Measurements from ENCODE around the gene DMD.

DMD gene

DNA sequence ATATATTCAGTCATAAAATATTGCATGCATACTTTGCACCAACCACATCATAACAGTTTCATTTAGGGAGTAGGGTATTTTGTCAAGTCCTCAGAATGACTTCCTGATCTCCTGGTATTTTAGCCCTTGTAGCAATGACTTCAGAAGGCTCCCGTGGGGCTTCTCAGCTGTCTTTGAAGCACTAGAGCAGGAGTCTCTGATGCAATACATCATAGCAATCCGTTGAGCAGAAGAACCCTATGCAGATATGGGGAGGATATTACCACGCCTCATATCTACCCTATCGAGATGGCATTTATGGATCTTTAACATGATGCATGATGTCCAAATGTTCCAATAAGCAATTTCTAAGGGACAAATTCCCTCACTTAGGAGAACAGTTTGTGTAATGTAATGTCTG, 1765.8 kb downstream of the DMD start:
- Histone ChIP-seq H3K9me3 (ENCODE audit: low read depth, low read length) (no peaks in the 10 kb centered on the region), H3K36me3 (ENCODE audit: insufficient read depth, low read length) (no peaks in the 10 kb centered on the region), H3K9ac (ENCODE audit: insufficient read length) (no peak overlapping the region), H3K27ac (no peak overlapping the region), H3K4me3 (no peak overlapping the region)
- TF ChIP-seq FOXP2 (optimal IDR thresholded peaks at IDR 0.05; ENCODE audit: control extremely low read depth, extremely low read length, insufficient read depth) (no peak), EZH2 (IDR thresholded peaks at IDR 0.05) (no peak), POLR2AphosphoS5 (IDR thresholded peaks at IDR 0.05; ENCODE audit: borderline replicate concordance, low read depth, low read length) (no peak)
- no peak for DNase-seq (ENCODE audit: low read depth, low spot score)

DNA sequence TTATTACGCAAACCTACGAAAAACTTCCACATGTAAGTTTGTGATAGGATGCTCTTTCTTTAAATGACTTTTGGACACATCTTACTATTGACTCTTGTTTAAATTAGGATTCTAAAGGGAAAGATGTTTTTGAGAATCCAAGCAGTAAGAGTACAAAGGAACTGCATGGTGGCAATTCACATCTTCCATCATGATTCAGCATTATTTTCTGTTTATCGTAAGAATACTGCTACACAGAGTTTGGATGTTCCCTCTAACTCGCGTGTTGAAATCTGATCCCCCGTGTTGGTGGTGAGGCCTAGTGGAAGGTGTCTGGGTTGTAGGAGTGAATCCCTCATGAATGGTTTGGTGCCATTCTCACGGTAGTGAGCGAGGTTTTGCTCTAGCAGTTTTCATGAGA, 1767.7 kb downstream of the DMD start:
- Histone ChIP-seq H3K36me3 (ENCODE audit: insufficient read depth, low read length) (no peaks in the 10 kb centered on the region), H3K9ac (ENCODE audit: insufficient read length) (no peak overlapping the region), H3K27ac (no peak overlapping the region), H3K4me3 (no peak overlapping the region), H3K9me3 (ENCODE audit: low read depth, low read length) (no peaks in the 10 kb centered on the region)
- TF ChIP-seq EZH2 (IDR thresholded peaks at IDR 0.05) (no peak), POLR2AphosphoS5 (IDR thresholded peaks at IDR 0.05; ENCODE audit: borderline replicate concordance, low read depth, low read length) (no peak), FOXP2 (optimal IDR thresholded peaks at IDR 0.05; ENCODE audit: control extremely low read depth, extremely low read length, insufficient read depth) (no peak)
- no peak for DNase-seq (ENCODE audit: low read depth, low spot score)

- Histone ChIP-seq H3K9ac (ENCODE audit: insufficient read length) (no peak overlapping the region), H3K36me3 (ENCODE audit: insufficient read depth, low read length) (no peaks in the 10 kb centered on the region), H3K4me3 (no peak overlapping the region), H3K9me3 (ENCODE audit: low read depth, low read length) (no peaks in the 10 kb centered on the region), H3K27ac (no peak overlapping the region)
- no peak for DNase-seq (ENCODE audit: low read depth, low spot score)
- TF ChIP-seq POLR2AphosphoS5 (IDR thresholded peaks at IDR 0.05; ENCODE audit: borderline replicate concordance, low read depth, low read length) (no peak), EZH2 (IDR thresholded peaks at IDR 0.05) (no peak), FOXP2 (optimal IDR thresholded peaks at IDR 0.05; ENCODE audit: control extremely low read depth, extremely low read length, insufficient read depth) (no peak)
These were observed 1770.8 kb downstream of the DMD start for GRCh38 chrX:31440546-31440945.

GRCh38 chrX:31436424-31436823, 1774.9 kb downstream of the DMD start:
- no peak overlapping the region for H3K4me3 ChIP-seq
- H3K9ac ChIP-seq (ENCODE audit: insufficient read length): no peak overlapping the region
- no peak overlapping the region for H3K27ac ChIP-seq
- no peak for DNase-seq (ENCODE audit: low read depth, low spot score)
- no peaks in the 10 kb centered on the region for H3K9me3 ChIP-seq (ENCODE audit: low read depth, low read length)
- TF ChIP-seq POLR2AphosphoS5 (IDR thresholded peaks at IDR 0.05; ENCODE audit: borderline replicate concordance, low read depth, low read length): no peak
- TF ChIP-seq FOXP2 (optimal IDR thresholded peaks at IDR 0.05; ENCODE audit: control extremely low read depth, extremely low read length, insufficient read depth): no peak
- no peak for TF ChIP-seq EZH2 (IDR thresholded peaks at IDR 0.05)
- H3K36me3 ChIP-seq (ENCODE audit: insufficient read depth, low read length): no peaks in the 10 kb centered on the region

DNA sequence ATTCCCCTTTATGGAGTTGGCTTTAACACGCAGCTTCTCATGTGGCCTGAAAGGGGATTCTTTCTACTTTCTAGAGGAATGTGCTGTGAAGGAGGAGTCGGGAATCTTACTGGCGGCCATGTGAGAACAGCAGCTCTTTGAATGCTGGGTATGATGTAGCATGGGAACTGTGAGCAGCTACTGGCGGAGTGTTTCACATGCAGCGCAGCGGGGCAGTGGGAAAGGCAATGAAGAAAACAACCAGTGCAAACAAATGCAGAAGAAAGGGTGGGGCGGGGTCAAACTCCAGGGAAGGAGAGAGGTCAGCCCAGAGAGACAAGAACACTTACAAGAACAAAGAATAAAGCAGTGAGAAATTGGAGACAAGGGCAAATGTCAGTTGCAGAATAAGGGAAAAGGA, 1775.8 kb downstream of the DMD start:
- DNase-seq (ENCODE audit: low read depth, low spot score): no peak
- Histone ChIP-seq H3K36me3 (ENCODE audit: insufficient read depth, low read length) (no peaks in the 10 kb centered on the region), H3K9me3 (ENCODE audit: low read depth, low read length) (no peaks in the 10 kb centered on the region), H3K9ac (ENCODE audit: insufficient read length) (no peak overlapping the region), H3K27ac (no peak overlapping the region), H3K4me3 (no peak overlapping the region)
- TF ChIP-seq EZH2 (IDR thresholded peaks at IDR 0.05) (no peak), POLR2AphosphoS5 (IDR thresholded peaks at IDR 0.05; ENCODE audit: borderline replicate concordance, low read depth, low read length) (no peak), FOXP2 (optimal IDR thresholded peaks at IDR 0.05; ENCODE audit: control extremely low read depth, extremely low read length, insufficient read depth) (no peak)

DNA sequence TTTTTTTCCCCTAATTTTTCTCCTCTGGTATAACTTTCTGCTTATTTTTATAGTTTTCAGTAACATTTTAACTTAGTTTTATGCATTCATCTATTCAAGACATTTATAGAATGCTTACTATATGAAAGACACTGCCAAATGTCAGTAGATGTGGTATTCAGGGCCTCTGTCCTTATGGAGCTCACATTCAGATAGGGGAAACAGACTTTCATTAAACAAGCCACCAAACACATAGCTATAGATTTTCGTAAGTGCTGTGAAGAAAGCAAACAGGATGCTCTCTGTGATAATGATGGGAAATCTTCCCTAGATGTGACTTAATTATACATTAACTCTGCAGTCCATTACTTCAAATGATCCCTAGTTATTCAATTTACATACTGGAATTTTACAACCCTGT, 1777.5 kb downstream of the DMD start:
- no peak overlapping the region for H3K27ac ChIP-seq
- DNase-seq (ENCODE audit: low read depth, low spot score): no peak
- H3K9me3 ChIP-seq (ENCODE audit: low read depth, low read length): no peaks in the 10 kb centered on the region
- no peak overlapping the region for H3K9ac ChIP-seq (ENCODE audit: insufficient read length)
- no peaks in the 10 kb centered on the region for H3K36me3 ChIP-seq (ENCODE audit: insufficient read depth, low read length)
- H3K4me3 ChIP-seq: no peak overlapping the region
- TF ChIP-seq FOXP2 (optimal IDR thresholded peaks at IDR 0.05; ENCODE audit: control extremely low read depth, extremely low read length, insufficient read depth) (no peak), EZH2 (IDR thresholded peaks at IDR 0.05) (no peak), POLR2AphosphoS5 (IDR thresholded peaks at IDR 0.05; ENCODE audit: borderline replicate concordance, low read depth, low read length) (no peak)

GRCh38 chrX:31429915-31430314, 1781.4 kb downstream of the DMD start:
- Histone ChIP-seq H3K9ac (ENCODE audit: insufficient read length) (no peak overlapping the region), H3K27ac (no peak overlapping the region), H3K4me3 (no peak overlapping the region), H3K9me3 (ENCODE audit: low read depth, low read length) (no peaks in the 10 kb centered on the region), H3K36me3 (ENCODE audit: insufficient read depth, low read length) (no peaks in the 10 kb centered on the region)
- DNase-seq (ENCODE audit: low read depth, low spot score): no peak
- no peak for TF ChIP-seq EZH2 (IDR thresholded peaks at IDR 0.05)
- no peak for TF ChIP-seq POLR2AphosphoS5 (IDR thresholded peaks at IDR 0.05; ENCODE audit: borderline replicate concordance, low read depth, low read length)
- no peak for TF ChIP-seq FOXP2 (optimal IDR thresholded peaks at IDR 0.05; ENCODE audit: control extremely low read depth, extremely low read length, insufficient read depth)

GRCh38 chrX:31423609-31424189, 1787.7 kb downstream of the DMD start:
- H3K27ac ChIP-seq: no peak overlapping the region
- no peak overlapping the region for H3K9ac ChIP-seq (ENCODE audit: insufficient read length)
- H3K36me3 ChIP-seq (ENCODE audit: insufficient read depth, low read length): no peaks in the 10 kb centered on the region
- DNase-seq (ENCODE audit: low read depth, low spot score): no peak
- no peaks in the 10 kb centered on the region for H3K9me3 ChIP-seq (ENCODE audit: low read depth, low read length)
- TF ChIP-seq EZH2 (IDR thresholded peaks at IDR 0.05): no peak
- no peak for TF ChIP-seq FOXP2 (optimal IDR thresholded peaks at IDR 0.05; ENCODE audit: control extremely low read depth, extremely low read length, insufficient read depth)
- H3K4me3 ChIP-seq: peak overlapping the region; percentile 47

GRCh38 chrX:31421441-31421840, 1789.9 kb downstream of the DMD start:
- no peaks in the 10 kb centered on the region for H3K9me3 ChIP-seq (ENCODE audit: low read depth, low read length)
- TF ChIP-seq EZH2 (IDR thresholded peaks at IDR 0.05) (no peak), POLR2AphosphoS5 (IDR thresholded peaks at IDR 0.05; ENCODE audit: borderline replicate concordance, low read depth, low read length) (no peak), FOXP2 (optimal IDR thresholded peaks at IDR 0.05; ENCODE audit: control extremely low read depth, extremely low read length, insufficient read depth) (no peak)
- no peak overlapping the region for H3K27ac ChIP-seq
- no peak overlapping the region for H3K4me3 ChIP-seq
- H3K9ac ChIP-seq (ENCODE audit: insufficient read length): no peak overlapping the region
- H3K36me3 ChIP-seq (ENCODE audit: insufficient read depth, low read length): no peaks in the 10 kb centered on the region
- no peak for DNase-seq (ENCODE audit: low read depth, low spot score)
